ENCODE measurements around the gene TUBG2. TPM values are rescaled to one million over a fixed set of nuclear protein-coding genes. Genes with fewer than 3 reads are reported as not detected.
"Not testable (repeated sequence)": the region's sequence is repeated elsewhere in the genome, so short reads cannot be mapped to it uniquely, and the experiment has no call there.

The TUBG2 gene
- polyA plus RNA-seq, 1 donor (not counting 4 experiments of a cell fraction or from before 2014, with no cell fraction given): 14.5 TPM

- Histone ChIP-seq H4K20me1 (ENCODE audit: control insufficient read depth, extremely low read depth, insufficient read depth, low read length) (no peaks in the 10 kb centered on the region), H2AFZ (ENCODE audit: control insufficient read depth, low read length) (no peak overlapping the region), H3K4me1 (ENCODE audit: control insufficient read depth, extremely low read depth, insufficient read depth, low read length) (peaks cover 13% of the 10 kb centered on the region), H3K27ac (ENCODE audit: control insufficient read depth, insufficient read depth, low read length) (no peak overlapping the region), H3K4me2 (ENCODE audit: control insufficient read depth, extremely low read depth, insufficient read depth, low read depth, low read length) (no peak overlapping the region), H3K36me3 (ENCODE audit: control insufficient read depth in 2 of 2, extremely low read depth in 1 of 2, insufficient read depth in 2 of 2, low read length in 2 of 2) (peaks cover 18 to 20% of the 10 kb centered on the region in 2 experiments), H3K27me3 (ENCODE audit: control insufficient read depth, extremely low read depth, insufficient read depth, low read length) (no peaks in the 10 kb centered on the region), H3K9me1 (ENCODE audit: control insufficient read depth, extremely low read depth, insufficient read depth, low read length) (peaks cover 2% of the 10 kb centered on the region), H3K4me3 (ENCODE audit: control insufficient read depth in 2 of 3, extremely low read depth in 1 of 3, insufficient read depth in 2 of 3, low read depth in 1 of 3, low read length in 3 of 3) (no peak overlapping the region), H3K9me3 (ENCODE audit: control insufficient read depth, low read depth, low read length) (no peaks in the 10 kb centered on the region), H3K9ac (ENCODE audit: control insufficient read depth, extremely low read depth, insufficient read depth, low read length) (no peak overlapping the region), H3K79me2 (ENCODE audit: control insufficient read depth, insufficient read depth, low read length) (no peaks in the 10 kb centered on the region)
- FAIRE-seq: no peak
- DNase-seq (ENCODE audit: low read depth, low spot score): no peak
- TF ChIP-seq CTCF (optimal IDR thresholded peaks at IDR 0.05 in 1 of 3, IDR thresholded peaks at IDR 0.05 in 1 of 3, conservative IDR thresholded peaks at IDR 0.05 in 1 of 3; ENCODE audit: extremely low read depth in 1 of 3, insufficient read depth in 2 of 3, low read length in 3 of 3): no peak
- no peak for TF ChIP-seq EZH2 (IDR thresholded peaks at IDR 0.05; ENCODE audit: low read length)
- dilution Hi-C loops (cut with MboI; ENCODE audit: extremely low pct_ligation_motif_present, low sequenced_read_pairs): no loop called here
These were observed 41.1 kb upstream of the TUBG2 start for GRCh38 chr17:42617956-42618431.

DNA sequence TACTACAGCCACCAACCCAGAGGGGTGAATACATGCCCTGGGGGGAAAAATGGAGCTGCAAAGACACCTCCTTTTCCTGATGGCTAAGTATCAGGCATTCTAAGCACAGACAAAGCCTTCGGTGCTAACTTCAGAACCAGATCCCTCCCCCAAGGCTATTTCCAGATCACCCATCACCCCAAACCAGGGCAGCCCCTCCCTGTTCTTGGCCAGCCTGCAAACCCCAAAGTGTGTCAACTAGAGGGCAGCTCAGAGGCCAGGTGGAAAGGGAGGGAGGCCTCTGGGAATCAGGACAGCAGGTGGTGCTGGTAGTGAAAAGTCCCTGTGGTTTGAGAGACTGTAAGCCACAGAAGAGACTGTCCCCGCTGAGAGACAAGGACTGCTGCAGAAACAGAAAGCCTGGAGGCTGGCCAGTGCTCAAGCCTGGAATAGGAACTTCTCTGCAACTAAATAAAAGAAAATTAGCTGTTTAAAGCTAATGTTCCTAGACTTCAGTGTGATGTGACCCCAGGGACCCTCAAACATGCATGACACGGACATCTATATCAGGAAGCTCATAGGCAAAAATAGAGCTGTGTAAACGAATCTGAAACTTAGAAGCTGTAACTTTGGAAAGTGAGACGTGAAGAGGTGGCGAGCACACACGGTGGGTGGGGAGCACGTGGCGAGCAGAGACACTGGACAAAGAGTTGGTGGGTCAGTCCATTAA is 40.5 kb upstream of the TUBG2 start:
- Histone ChIP-seq H3K9ac (ENCODE audit: control insufficient read depth, extremely low read depth, insufficient read depth, low read length) (no peak overlapping the region), H3K79me2 (ENCODE audit: control insufficient read depth, insufficient read depth, low read length) (no peaks in the 10 kb centered on the region), H2AFZ (ENCODE audit: control insufficient read depth, low read length) (no peak overlapping the region), H3K36me3 (ENCODE audit: control insufficient read depth in 2 of 2, extremely low read depth in 1 of 2, insufficient read depth in 2 of 2, low read length in 2 of 2) (peaks cover 15% of the 10 kb centered on the region in 2 experiments), H3K27ac (ENCODE audit: control insufficient read depth, insufficient read depth, low read length) (no peak overlapping the region), H3K27me3 (ENCODE audit: control insufficient read depth, extremely low read depth, insufficient read depth, low read length) (no peaks in the 10 kb centered on the region), H3K4me1 (ENCODE audit: control insufficient read depth, extremely low read depth, insufficient read depth, low read length) (peaks cover 13% of the 10 kb centered on the region), H3K9me3 (ENCODE audit: control insufficient read depth, low read depth, low read length) (no peaks in the 10 kb centered on the region), H4K20me1 (ENCODE audit: control insufficient read depth, extremely low read depth, insufficient read depth, low read length) (no peaks in the 10 kb centered on the region), H3K4me3 (ENCODE audit: control insufficient read depth in 2 of 3, extremely low read depth in 1 of 3, insufficient read depth in 2 of 3, low read depth in 1 of 3, low read length in 3 of 3) (no peak overlapping the region), H3K4me2 (ENCODE audit: control insufficient read depth, extremely low read depth, insufficient read depth, low read depth, low read length) (no peak overlapping the region), H3K9me1 (ENCODE audit: control insufficient read depth, extremely low read depth, insufficient read depth, low read length) (peaks cover 2% of the 10 kb centered on the region)
- dilution Hi-C loops (cut with MboI; ENCODE audit: extremely low pct_ligation_motif_present, low sequenced_read_pairs): no loop called here
- FAIRE-seq (peak; percentile 29), DNase-seq (ENCODE audit: low read depth, low spot score) (no peak)
- TF ChIP-seq CTCF (optimal IDR thresholded peaks at IDR 0.05 in 1 of 3, IDR thresholded peaks at IDR 0.05 in 1 of 3, conservative IDR thresholded peaks at IDR 0.05 in 1 of 3; ENCODE audit: extremely low read depth in 1 of 3, insufficient read depth in 2 of 3, low read length in 3 of 3) (peak; percentile 32 to 65 (median 42)), EZH2 (IDR thresholded peaks at IDR 0.05; ENCODE audit: low read length) (no peak)

DNA sequence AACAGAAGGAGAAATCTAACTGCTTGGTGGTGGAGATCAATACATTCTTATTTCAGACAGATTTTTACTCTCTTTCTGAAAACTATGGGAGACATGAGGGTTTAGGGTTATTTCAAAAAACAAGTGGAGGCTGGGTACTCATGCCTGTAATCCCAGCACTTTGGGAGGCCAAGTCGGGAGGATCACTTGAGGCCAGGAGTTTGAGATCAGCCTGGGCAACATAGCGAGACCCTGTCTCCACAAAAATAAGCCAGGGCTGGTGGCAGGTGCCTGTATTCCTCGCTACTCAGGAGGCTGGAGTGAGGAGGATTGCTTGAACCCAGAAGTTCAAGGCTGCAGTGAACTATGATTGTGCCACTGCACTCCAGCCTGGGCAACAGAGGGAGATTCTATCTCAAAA is 37.1 kb upstream of the TUBG2 start:
- H3K27me3 ChIP-seq (ENCODE audit: control insufficient read depth, extremely low read depth, insufficient read depth, low read length); H3K9me3 ChIP-seq (ENCODE audit: control insufficient read depth, low read depth, low read length); dilution Hi-C loops (cut with MboI; ENCODE audit: extremely low pct_ligation_motif_present, low sequenced_read_pairs); H4K20me1 ChIP-seq (ENCODE audit: control insufficient read depth, extremely low read depth, insufficient read depth, low read length); DNase-seq (ENCODE audit: low read depth, low spot score); H3K9ac ChIP-seq (ENCODE audit: control insufficient read depth, extremely low read depth, insufficient read depth, low read length); H3K4me3 ChIP-seq (ENCODE audit: control insufficient read depth in 2 of 3, extremely low read depth in 1 of 3, insufficient read depth in 2 of 3, low read depth in 1 of 3, low read length in 3 of 3); FAIRE-seq; H3K4me2 ChIP-seq (ENCODE audit: control insufficient read depth, extremely low read depth, insufficient read depth, low read depth, low read length); H3K27ac ChIP-seq (ENCODE audit: control insufficient read depth, insufficient read depth, low read length); H3K79me2 ChIP-seq (ENCODE audit: control insufficient read depth, insufficient read depth, low read length); H3K9me1 ChIP-seq (ENCODE audit: control insufficient read depth, extremely low read depth, insufficient read depth, low read length); H3K36me3 ChIP-seq (ENCODE audit: control insufficient read depth in 2 of 2, extremely low read depth in 1 of 2, insufficient read depth in 2 of 2, low read length in 2 of 2); H2AFZ ChIP-seq (ENCODE audit: control insufficient read depth, low read length): not testable (repeated sequence)
- peaks cover 24% of the 10 kb centered on the region for H3K4me1 ChIP-seq (ENCODE audit: control insufficient read depth, extremely low read depth, insufficient read depth, low read length)

Measured in keratinocyte (primary cell).